Measurements from ENCODE around the gene GPC6. TPM values are rescaled to one million over a fixed set of nuclear protein-coding genes. Genes with fewer than 3 reads are reported as not detected.

GPC6 gene
- total RNA-seq, 1 donor from 2014 or later: 13.8 TPM

- no peak for DNase-seq (ENCODE audit: extremely low spot score in 2 of 2)
- H3K36me3 ChIP-seq: no peaks in the 10 kb centered on the region
- intact Hi-C loops (cut with DNase I): no loop called here
- H3K4me1 ChIP-seq: no peaks in the 10 kb centered on the region
- H3K27me3 ChIP-seq: no peaks in the 10 kb centered on the region
- H3K27ac ChIP-seq: no peak overlapping the region
- no peak for TF ChIP-seq POLR2A (IDR thresholded peaks at IDR 0.05)
- no peak for TF ChIP-seq CTCF (IDR thresholded peaks at IDR 0.05)
- TF ChIP-seq POLR2AphosphoS5 (IDR thresholded peaks at IDR 0.05; ENCODE audit: insufficient read depth in 1 of 2, low read depth in 1 of 2): no peak
- H3K9me3 ChIP-seq: no peaks in the 10 kb centered on the region
- no peak overlapping the region for H3K4me3 ChIP-seq
Observed at GRCh38 chr13:93685900-93686299, 459.3 kb downstream of the GPC6 start.

- TF ChIP-seq CTCF (IDR thresholded peaks at IDR 0.05) (no peak), POLR2AphosphoS5 (IDR thresholded peaks at IDR 0.05; ENCODE audit: insufficient read depth in 1 of 2, low read depth in 1 of 2) (no peak), POLR2A (IDR thresholded peaks at IDR 0.05) (no peak)
- Histone ChIP-seq H3K9me3 (no peaks in the 10 kb centered on the region), H3K36me3 (no peaks in the 10 kb centered on the region), H3K4me3 (no peak overlapping the region), H3K4me1 (no peaks in the 10 kb centered on the region), H3K27me3 (no peaks in the 10 kb centered on the region), H3K27ac (no peak overlapping the region)
- DNase-seq (ENCODE audit: extremely low spot score in 2 of 2): no peak
- intact Hi-C loops (cut with DNase I): no loop called here
Observed at GRCh38 chr13:93686399-93686798, 459.8 kb downstream of the GPC6 start.

- TF ChIP-seq POLR2AphosphoS5 (IDR thresholded peaks at IDR 0.05; ENCODE audit: insufficient read depth in 1 of 2, low read depth in 1 of 2): no peak
- intact Hi-C loops (cut with DNase I): no loop called here
- H3K27ac ChIP-seq: no peak overlapping the region
- H3K4me3 ChIP-seq: no peak overlapping the region
- H3K36me3 ChIP-seq: no peaks in the 10 kb centered on the region
- DNase-seq (ENCODE audit: extremely low spot score in 2 of 2): no peak
- no peaks in the 10 kb centered on the region for H3K9me3 ChIP-seq
- H3K27me3 ChIP-seq: no peaks in the 10 kb centered on the region
- H3K4me1 ChIP-seq: no peaks in the 10 kb centered on the region
Observed at GRCh38 chr13:93687261-93687660, 460.7 kb downstream of the GPC6 start.

- no peaks in the 10 kb centered on the region for H3K27me3 ChIP-seq
Observed at GRCh38 chr13:93689333-93689732, 462.7 kb downstream of the GPC6 start.

GRCh38 chr13:93690139-93690538 is 463.5 kb downstream of the GPC6 start:
- H3K4me3 ChIP-seq: no peak overlapping the region
- intact Hi-C loops (cut with DNase I): no loop called here
- no peaks in the 10 kb centered on the region for H3K9me3 ChIP-seq
- H3K36me3 ChIP-seq: no peaks in the 10 kb centered on the region
- H3K27ac ChIP-seq: no peak overlapping the region
- H3K27me3 ChIP-seq: no peaks in the 10 kb centered on the region
- TF ChIP-seq POLR2AphosphoS5 (IDR thresholded peaks at IDR 0.05; ENCODE audit: insufficient read depth in 1 of 2, low read depth in 1 of 2) (no peak), CTCF (IDR thresholded peaks at IDR 0.05) (no peak), POLR2A (IDR thresholded peaks at IDR 0.05) (no peak)
- no peaks in the 10 kb centered on the region for H3K4me1 ChIP-seq
- no peak for DNase-seq (ENCODE audit: extremely low spot score in 2 of 2)

More at GRCh38 chr13:93689333-93689732, 462.7 kb downstream of the GPC6 start:
- Histone ChIP-seq H3K27ac (no peak overlapping the region), H3K4me1 (no peaks in the 10 kb centered on the region), H3K36me3 (no peaks in the 10 kb centered on the region), H3K9me3 (no peaks in the 10 kb centered on the region), H3K4me3 (no peak overlapping the region)
- no peak for DNase-seq (ENCODE audit: extremely low spot score in 2 of 2)
- TF ChIP-seq POLR2AphosphoS5 (IDR thresholded peaks at IDR 0.05; ENCODE audit: insufficient read depth in 1 of 2, low read depth in 1 of 2) (no peak), CTCF (IDR thresholded peaks at IDR 0.05) (no peak), POLR2A (IDR thresholded peaks at IDR 0.05) (no peak)
- intact Hi-C loops (cut with DNase I): no loop called here

Measured in vagina (tissue), 2 donors.